Stimulated activated CD8-positive, alpha-beta memory T cell treated with anti-CD3 and anti-CD28 coated beads, Interleukin-4, amount 100 ng/mL, for 4 hours (primary cell): ENCODE data around the gene IL17RC.
A peak's percentile ranks its signal among the peaks of the same experiment; 100 is the strongest.
"Not testable (repeated sequence)": the region's sequence is repeated elsewhere in the genome, so short reads cannot be mapped to it uniquely, and the experiment has no call there.

ENCODE experiments used
- DNase-seq, 2 donors: peaks; one replicate each; pipeline ENCODE4 v3.0.0-alpha.2; 2020; ENCODE audit warnings: low read depth in 2 of 2, low spot score in 1 of 2

The IL17RC gene

DNA sequence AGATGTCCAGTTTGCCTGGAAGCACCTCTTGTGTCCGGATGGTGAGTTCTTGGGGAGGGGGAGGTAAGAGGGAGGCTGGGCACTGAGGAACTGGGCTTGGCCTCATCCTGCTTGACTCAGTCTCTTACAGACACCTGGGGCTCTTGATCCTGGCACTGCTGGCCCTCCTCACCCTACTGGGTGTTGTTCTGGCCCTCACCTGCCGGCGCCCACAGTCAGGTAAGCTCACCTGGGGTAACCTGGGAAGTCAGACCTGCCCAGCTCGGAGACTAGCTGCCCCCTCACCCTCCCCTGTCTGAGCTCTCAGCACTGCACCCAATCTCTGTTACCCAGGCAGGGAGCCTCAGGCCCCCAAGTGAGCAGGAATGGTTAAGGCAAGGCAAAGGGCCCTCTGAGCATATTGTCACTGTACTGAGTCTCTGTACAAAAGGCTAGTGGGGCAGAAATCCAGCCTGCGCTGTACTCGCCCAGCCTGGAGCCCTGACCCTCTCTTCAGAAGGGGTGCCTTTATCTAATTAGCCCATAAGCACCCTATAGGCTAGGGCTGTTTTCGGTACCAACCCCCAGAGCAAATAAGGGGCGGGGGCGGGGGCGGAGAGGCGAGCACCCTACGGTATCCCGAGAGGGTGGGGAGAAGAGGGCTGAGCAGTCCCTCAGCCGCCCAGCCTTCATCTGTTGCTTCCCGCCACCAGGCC is 2.2 kb upstream of the IL17RC start:
- DNase-seq, result no peak

DNA sequence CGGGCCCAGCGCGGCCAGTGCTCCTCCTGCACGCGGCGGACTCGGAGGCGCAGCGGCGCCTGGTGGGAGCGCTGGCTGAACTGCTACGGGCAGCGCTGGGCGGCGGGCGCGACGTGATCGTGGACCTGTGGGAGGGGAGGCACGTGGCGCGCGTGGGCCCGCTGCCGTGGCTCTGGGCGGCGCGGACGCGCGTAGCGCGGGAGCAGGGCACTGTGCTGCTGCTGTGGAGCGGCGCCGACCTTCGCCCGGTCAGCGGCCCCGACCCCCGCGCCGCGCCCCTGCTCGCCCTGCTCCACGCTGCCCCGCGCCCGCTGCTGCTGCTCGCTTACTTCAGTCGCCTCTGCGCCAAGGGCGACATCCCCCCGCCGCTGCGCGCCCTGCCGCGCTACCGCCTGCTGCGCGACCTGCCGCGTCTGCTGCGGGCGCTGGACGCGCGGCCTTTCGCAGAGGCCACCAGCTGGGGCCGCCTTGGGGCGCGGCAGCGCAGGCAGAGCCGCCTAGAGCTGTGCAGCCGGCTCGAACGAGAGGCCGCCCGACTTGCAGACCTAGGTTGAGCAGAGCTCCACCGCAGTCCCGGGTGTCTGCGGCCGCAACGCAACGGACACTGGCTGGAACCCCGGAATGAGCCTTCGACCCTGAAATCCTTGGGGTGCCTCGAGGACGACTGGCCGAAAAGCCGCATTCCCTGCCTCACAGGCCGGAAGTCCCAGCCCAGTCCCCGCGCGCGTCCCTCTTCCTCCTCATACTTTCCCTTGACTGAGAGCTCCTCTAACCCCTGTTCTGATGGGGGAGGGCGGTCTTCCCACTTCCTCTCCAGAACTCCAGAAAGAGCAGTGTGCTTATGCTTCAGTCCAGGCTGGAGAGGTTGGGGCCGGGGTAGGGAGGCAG is 1.4 kb upstream of the IL17RC start:
- DNase-seq, result no peak

DNA sequence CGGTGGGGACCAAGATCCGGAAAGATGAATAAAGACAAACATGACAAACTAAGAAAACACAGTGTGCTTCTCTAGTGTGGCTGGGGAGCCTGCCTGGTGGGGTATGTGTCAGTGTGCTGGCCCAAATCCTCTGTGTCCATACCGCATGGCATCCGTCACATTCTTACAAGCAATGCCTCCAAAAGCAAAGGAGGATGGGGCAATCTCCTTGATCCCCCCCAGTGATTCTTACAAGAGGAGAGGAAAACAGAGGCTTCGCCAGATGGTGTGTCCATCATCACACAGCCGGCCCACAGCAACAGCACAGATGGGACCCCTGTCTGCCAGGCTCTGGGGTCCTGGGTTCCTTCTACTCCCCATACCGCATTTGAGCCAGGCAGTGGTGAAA is 558 bp upstream of the IL17RC start:
- no peak for DNase-seq

DNA sequence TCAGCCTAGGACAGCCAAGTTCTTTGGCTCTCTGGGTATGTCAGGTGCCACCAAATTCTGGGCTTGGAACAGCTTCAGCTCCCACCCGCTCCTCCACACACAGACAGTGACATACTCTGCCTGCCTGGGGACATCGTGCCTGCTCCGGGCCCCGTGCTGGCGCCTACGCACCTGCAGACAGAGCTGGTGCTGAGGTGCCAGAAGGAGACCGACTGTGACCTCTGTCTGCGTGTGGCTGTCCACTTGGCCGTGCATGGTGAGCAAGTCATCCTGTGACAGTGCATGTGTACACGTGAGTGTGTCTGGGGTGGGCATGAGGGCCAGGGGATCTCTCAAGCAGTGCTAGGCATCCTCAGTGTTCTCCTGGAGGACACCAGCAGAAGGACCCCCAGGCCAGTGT is 922 bp downstream of the IL17RC start:
- no peak for DNase-seq

DNA sequence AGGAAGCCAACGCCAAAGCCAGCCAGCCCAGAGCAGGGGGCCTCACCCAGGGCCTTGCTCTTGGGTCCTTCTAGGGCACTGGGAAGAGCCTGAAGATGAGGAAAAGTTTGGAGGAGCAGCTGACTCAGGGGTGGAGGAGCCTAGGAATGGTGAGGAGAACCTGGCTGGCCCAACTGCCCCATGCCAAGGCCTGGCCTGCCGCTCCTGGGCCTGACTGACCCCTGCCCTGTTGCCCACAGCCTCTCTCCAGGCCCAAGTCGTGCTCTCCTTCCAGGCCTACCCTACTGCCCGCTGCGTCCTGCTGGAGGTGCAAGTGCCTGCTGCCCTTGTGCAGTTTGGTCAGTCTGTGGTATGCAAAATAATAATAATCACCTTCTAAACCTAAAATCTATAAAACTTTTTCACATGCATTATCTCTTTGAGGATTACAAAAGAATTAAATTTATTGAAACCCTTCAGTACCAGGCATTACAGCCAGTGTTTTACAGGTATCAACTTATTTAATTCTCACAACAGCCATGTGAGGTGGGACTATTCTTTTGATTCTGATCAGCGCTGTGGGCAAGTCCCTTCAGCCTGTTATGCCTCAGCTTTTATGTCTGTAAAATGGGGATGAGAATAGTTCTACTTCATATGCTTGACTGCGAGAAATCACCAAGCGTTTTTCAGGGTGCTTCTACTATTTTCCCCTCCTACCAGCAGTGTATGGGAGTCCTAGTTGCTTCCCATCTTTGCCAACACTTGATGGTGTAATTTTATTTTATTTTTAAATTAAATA is 1.6 kb downstream of the IL17RC start:
- DNase-seq, result no peak

DNA sequence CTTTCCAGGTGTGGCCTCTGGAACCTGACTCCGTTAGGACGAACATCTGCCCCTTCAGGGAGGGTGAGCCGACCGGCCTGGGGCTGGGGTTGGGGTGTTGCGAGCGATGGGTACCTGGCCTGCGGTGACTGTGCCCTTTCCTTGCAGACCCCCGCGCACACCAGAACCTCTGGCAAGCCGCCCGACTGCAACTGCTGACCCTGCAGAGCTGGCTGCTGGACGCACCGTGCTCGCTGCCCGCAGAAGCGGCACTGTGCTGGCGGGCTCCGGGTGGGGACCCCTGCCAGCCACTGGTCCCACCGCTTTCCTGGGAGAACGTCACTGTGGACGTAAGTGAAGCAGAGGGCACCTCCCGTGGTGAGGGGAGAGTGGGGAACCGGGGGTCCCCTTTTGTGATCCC is 11.3 kb downstream of the IL17RC start:
- no peak for DNase-seq

DNA sequence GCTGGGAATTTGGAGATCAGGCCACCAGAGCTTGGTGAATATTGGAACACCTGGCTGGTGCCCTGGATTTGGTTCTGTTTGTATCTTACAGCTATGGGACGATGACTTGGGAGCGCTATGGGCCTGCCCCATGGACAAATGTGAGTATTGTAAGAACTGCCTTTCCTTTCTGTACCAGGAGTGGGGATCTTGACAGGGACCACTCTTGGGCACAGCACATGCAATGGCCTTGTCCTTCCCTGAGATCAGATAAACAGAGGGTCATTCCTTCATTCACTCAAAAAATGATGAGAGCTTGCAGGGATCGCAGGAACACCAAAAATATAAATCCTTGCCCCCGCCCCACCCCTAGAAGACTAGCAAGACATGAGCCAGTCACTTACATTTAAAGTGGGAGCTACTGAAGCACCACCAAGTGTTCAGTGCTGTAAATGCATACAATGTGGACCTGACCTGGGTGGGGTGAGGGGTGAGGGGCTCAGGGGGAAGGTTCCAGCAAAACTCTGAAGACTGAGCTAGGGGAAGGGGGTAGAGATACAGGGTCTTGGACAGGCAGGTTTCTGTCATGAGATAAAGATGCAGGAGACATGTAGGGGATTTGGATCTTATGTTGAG is 14.0 kb downstream of the IL17RC start:
- DNase-seq, result no peak

DNA sequence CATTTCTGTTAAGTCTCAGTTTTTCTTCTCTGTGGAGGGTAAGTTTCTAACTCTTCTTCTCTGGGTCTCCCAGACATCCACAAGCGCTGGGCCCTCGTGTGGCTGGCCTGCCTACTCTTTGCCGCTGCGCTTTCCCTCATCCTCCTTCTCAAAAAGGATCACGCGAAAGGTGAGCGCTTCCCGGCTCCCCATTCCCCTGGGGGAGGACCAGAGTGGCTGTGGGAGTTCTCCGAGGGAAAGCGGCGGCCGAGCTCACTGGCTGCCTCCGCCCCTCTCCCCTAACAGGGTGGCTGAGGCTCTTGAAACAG is 15.6 kb downstream of the IL17RC start:
- DNase-seq, result no peak

DNA sequence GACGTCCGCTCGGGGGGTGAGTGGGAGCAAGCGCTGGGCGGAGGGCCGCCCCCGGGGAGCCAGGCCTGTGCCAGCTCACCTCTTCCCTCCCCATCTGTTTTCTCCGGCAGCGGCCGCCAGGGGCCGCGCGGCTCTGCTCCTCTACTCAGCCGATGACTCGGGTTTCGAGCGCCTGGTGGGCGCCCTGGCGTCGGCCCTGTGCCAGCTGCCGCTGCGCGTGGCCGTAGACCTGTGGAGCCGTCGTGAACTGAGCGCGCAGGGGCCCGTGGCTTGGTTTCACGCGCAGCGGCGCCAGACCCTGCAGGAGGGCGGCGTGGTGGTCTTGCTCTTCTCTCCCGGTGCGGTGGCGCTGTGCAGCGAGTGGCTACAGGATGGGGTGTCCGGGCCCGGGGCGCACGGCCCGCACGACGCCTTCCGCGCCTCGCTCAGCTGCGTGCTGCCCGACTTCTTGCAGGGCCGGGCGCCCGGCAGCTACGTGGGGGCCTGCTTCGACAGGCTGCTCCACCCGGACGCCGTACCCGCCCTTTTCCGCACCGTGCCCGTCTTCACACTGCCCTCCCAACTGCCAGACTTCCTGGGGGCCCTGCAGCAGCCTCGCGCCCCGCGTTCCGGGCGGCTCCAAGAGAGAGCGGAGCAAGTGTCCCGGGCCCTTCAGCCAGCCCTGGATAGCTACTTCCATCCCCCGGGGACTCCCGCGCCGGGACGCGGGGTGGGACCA is 16.1 kb downstream of the IL17RC start:
- peak; percentile 75 to 87 for DNase-seq

DNA sequence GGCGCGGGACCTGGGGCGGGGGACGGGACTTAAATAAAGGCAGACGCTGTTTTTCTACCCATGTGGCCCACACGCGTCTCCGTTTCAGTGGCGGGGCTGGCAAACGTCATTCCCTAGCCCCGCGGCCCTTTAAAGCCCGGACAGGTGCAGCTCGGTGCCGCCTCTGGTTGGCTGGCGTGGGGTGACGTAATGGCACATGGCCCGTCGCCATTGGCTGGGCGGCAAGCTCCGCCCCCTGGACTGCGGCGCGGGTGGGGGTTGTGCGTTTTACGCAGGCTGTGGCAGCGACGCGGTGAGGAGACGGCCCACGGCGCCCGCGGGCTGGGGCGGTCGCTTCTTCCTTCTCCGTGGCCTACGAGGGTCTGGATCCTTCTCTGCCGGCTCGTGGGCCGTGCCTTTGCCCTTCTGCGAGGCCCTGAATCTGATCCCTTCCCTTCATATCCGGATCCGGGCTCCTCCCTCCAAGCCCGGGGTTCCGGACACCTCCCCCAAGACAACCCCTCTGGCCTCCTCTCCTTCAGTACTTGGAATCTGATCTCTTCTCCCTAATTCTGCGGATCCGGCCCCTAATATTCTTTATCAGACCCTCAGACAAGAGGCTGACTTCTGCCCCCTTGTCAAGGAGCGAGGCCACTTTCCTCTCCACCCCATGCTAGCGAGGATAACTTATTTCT is 16.8 kb downstream of the IL17RC start, which contains the start of gene CRELD1:
TSS of gene CRELD1 (plus strand) at position 274 of the 674 bp plus-strand sequence. CDS start 605 bp downstream, outside the sequence.
- peak; percentile 95 for DNase-seq

DNA sequence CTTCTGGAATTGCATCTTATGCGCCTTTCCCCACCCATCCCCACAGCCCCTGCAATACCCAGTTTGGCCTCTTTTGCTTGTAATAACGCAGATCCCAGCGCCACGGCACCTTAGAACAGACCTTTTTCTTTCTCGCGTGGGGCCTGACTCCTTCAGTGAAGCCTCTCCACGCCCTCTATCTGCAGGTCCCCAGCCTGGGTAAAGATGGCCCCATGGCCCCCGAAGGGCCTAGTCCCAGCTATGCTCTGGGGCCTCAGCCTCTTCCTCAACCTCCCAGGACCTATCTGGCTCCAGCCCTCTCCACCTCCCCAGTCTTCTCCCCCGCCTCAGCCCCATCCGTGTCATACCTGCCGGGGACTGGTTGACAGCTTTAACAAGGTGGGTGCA is 17.3 kb downstream of the IL17RC start:
- DNase-seq, result peak in 1 of 2 donors; percentile 5

DNA sequence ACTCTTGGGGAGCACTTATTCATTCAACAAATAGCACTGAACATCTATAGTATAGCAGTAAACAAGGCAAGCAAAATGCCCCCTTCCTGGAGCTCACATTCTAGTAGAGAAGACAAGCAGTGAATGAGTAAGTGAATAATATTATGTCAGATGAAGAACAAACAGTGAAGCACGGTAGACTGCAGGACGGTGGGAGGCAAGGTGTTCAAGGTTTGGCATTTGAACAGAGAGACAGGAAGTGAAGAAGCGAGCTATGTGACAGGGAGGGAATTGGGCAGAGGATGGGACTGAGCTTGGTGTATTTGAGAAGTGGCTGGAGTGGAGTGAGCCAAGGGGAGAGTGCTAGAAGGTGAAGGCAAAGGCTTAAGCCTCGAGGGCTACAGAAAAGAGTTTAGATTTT is 18.1 kb downstream of the IL17RC start:
- no peak for DNase-seq

DNA sequence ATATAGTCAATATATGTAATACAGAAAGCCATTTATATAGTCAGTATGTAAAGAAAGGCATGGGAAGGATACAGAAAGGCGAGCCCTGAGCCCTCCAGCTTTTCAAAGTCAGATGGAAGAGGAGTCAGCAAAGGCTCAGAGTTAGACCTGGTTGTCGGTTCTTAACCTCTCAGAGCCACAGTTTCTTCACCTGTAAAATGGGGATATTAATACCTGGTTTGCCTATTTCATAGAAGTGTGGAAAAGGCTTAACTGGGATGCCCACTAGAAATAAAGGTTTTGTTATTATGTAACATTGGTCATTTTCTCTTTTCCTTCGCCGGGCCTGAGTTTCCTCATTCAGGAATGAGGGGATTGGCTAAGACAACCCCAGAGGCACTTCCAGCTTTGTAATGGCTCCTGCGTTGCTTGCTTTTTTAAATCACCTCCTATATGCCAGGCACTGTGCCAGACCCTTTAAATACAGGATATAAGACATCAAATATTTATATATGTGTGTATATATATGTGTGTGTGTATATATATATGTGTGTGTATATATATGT is 19.1 kb downstream of the IL17RC start:
- no peak for DNase-seq

DNA sequence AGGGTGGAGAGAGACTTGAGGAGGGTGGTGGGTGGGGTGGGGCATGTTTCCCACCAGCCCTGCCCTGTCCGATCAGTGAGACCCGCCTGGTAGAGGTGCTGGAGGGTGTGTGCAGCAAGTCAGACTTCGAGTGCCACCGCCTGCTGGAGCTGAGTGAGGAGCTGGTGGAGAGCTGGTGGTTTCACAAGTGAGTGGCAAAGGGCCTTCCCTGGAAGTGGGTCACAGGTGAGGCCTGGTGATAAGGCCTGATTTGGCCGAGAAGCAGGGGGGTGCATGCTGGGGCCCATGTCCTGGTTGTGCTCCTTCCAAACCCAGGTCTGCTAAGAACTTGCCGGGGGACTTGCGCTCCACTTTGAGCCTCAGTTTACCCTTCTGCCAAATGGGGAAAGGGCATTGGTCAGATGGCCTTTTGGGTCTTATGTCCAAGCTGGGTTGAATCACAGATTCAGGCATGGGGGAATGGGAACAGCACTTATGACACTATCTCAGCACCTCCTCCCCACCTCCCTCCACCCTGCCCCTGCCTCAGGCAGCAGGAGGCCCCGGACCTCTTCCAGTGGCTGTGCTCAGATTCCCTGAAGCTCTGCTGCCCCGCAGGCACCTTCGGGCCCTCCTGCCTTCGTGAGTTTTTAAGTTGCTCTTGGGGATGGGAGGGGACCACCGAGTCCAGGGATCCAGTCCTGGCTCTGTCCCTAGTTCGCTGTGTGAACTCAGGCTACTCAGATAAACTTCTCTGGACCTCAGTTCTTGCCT is 20.8 kb downstream of the IL17RC start:
- no peak for DNase-seq

DNA sequence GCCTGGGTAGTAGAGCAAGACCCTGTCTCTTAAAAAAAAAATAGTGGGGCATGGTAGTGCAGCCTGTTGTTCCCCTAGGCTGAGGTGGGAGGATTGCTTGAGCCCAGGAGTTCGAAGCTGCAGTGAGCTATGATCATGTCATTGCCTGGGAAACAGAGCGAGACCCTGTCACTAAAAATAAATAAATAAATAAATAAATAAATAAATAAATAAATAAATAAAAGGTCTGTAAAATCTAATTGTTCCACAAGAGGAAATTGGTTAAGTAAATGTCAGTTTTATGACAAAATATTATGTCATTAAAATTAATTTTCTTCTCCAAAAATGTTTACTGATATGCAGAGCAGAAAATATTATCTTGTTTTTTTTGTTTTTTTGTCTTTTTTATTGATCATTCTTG is 22.1 kb downstream of the IL17RC start:
- DNase-seq, result no peak

DNA sequence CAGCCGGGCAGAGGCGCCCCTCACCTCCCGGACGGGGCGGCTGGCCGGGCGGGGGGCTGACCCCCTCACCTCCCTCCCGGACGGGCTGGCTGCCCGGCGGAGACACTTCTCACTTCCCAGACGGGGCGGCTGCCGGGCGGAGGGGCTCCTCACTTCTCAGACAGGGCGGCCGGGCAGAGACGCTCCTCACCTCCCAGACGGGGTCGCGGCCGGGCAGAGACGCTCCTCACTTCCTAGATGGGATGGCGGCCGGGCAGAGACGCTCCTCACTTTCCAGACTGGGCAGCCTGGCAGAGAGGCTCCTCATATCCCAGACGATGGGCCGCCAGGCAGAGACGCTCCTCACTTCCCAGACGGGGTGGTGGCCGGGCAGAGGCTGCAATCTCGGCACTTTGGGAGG is 23.0 kb downstream of the IL17RC start:
- not testable (repeated sequence) for DNase-seq

DNA sequence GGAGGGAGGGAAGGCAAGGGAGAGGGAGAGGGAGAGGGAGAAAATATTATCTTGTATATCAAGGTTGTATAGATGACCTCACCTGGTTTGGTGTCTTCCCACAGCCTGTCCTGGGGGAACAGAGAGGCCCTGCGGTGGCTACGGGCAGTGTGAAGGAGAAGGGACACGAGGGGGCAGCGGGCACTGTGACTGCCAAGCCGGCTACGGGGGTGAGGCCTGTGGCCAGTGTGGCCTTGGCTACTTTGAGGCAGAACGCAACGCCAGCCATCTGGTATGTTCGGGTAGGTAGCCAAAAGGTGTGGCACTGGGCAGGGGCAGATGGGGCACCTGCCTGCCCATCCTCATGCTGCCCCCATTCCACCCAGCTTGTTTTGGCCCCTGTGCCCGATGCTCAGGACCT is 23.8 kb downstream of the IL17RC start:
- no peak for DNase-seq

DNA sequence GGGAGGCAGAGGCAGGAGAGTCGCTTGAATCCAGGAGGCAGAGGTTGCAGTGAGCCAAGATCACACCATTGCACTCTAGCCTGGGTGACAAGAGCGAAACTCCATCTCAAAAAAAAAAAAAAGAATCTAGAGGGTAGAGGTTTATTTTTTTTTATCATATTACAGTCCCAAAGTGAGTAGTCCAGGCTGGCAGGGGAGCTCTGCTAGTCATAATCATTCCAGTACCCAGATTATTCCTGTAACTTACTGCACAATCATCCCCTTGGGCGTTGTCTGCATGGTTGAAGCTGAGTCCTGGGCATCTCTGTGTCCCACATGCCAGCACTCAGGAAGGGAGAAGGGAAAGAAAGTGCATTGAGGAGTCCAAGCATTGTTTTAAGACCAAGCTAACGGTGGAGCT is 25.3 kb downstream of the IL17RC start:
- DNase-seq, result no peak
